Measurements from ENCODE around the gene APBA2. TPM values are rescaled to one million over a fixed set of nuclear protein-coding genes. Genes with fewer than 3 reads are reported as not detected.

The APBA2 gene
- total RNA-seq, 6 experiments from 2014 or later: 5.3 to 6.5 (median 6.1) TPM

DNA sequence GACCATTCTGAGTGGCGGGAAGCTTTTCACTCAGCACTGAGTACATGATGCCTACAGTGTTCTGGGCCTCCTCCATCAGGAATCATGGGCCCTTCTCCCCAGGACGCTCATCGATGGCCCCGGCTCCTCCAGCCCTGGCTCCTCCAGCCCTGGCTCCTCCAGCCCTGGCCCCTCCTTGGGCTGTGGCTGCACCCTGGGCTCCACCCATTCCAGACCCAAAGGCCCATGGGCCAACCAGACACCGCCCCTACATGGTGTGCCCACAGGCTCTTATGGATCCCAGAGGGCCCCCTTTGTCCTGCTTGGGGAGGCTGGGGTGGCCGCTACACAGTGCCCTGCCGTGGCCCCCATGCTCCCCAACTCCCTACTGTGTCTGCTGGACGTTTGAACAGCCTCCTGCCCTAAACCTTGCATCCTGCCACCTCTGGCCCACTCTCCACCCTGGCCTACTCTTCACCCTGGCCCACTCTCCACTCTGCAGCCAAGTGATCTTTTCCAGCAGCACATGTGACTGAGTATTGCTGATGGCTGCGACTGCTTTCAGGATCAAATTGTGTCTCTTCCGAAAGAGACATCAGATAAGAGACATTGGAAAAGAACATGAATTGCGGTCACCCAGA lies 57.9 kb downstream of the APBA2 start:
- H3K36me3 Mint-ChIP-seq (ENCODE audit: low read depth): 0 out of 2 replicates have a peak, but pooled peaks cover 8% of the 10 kb centered on the region
- no peaks in the 10 kb centered on the region for H3K4me1 Mint-ChIP-seq (ENCODE audit: low read depth)
- H3K9me3 Mint-ChIP-seq: peaks cover 18% of the 10 kb centered on the region
- no peak overlapping the region for H3K4me3 Mint-ChIP-seq
- peaks cover 5% of the 10 kb centered on the region; the same call in 1 of the 2 replicates for H3K27me3 Mint-ChIP-seq (ENCODE audit: insufficient read depth)
- DNase-seq: no peak
- H3K27ac Mint-ChIP-seq: no peak overlapping the region
- TF ChIP-seq, protein P1, sequence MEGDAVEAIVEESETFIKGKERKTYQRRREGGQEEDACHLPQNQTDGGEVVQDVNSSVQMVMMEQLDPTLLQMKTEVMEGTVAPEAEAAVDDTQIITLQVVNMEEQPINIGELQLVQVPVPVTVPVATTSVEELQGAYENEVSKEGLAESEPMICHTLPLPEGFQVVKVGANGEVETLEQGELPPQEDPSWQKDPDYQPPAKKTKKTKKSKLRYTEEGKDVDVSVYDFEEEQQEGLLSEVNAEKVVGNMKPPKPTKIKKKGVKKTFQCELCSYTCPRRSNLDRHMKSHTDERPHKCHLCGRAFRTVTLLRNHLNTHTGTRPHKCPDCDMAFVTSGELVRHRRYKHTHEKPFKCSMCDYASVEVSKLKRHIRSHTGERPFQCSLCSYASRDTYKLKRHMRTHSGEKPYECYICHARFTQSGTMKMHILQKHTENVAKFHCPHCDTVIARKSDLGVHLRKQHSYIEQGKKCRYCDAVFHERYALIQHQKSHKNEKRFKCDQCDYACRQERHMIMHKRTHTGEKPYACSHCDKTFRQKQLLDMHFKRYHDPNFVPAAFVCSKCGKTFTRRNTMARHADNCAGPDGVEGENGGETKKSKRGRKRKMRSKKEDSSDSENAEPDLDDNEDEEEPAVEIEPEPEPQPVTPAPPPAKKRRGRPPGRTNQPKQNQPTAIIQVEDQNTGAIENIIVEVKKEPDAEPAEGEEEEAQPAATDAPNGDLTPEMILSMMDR (IDR thresholded peaks at IDR 0.05): no peak

DNA sequence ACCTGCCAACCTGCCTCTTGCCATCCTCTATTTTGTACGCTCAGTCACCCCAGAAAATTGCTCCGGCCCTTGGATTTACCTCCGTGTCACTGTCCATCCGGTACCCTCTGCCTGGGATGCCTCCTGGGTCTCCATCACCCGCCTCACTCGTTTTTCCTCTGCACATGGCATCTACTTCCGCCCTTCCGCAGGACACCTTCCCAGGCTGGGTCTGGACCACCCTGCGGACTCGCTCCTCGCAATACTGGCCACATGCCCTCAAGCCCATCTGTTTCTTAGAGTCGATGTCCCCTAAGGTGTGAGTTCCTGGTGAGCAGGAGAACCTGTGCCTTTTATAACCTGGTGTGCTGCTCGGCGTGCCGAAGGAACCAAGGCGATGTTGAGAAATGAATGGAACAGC lies 58.5 kb downstream of the APBA2 start:
- H3K27ac Mint-ChIP-seq: no peak overlapping the region
- H3K4me1 Mint-ChIP-seq (ENCODE audit: low read depth): no peaks in the 10 kb centered on the region

GRCh38 chr15:28944696-28945300 lies 59.0 kb downstream of the APBA2 start:
- Mint-ChIP-seq H3K27ac (no peak overlapping the region), H3K36me3 (ENCODE audit: low read depth) (0 out of 2 replicates have a peak, but pooled peaks cover 8% of the 10 kb centered on the region), H3K4me1 (ENCODE audit: low read depth) (no peaks in the 10 kb centered on the region), H3K27me3 (ENCODE audit: insufficient read depth) (peaks cover 5% of the 10 kb centered on the region), H3K4me3 (no peak overlapping the region), H3K9me3 (peaks cover 23% of the 10 kb centered on the region)
- DNase-seq: no peak
- TF ChIP-seq, protein P1 (IDR thresholded peaks at IDR 0.05): no peak

More for the DNA sequence above, 58.5 kb downstream of the APBA2 start:
- TF ChIP-seq, protein P1 (IDR thresholded peaks at IDR 0.05): no peak
- DNase-seq: no peak
- Mint-ChIP-seq H3K4me3 (no peak overlapping the region), H3K9me3 (peaks cover 22% of the 10 kb centered on the region), H3K27me3 (ENCODE audit: insufficient read depth) (peaks cover 5% of the 10 kb centered on the region; the same call in 1 of the 2 replicates), H3K36me3 (ENCODE audit: low read depth) (0 out of 2 replicates have a peak, but pooled peaks cover 8% of the 10 kb centered on the region)

GRCh38 chr15:28945626-28946230 lies 60.0 kb downstream of the APBA2 start:
- TF ChIP-seq, protein P1 (IDR thresholded peaks at IDR 0.05): no peak
- Mint-ChIP-seq H3K27me3 (ENCODE audit: insufficient read depth) (peaks cover 5% of the 10 kb centered on the region), H3K27ac (no peak overlapping the region), H3K4me3 (no peak overlapping the region), H3K36me3 (ENCODE audit: low read depth) (0 out of 2 replicates have a peak, but pooled peaks cover 8% of the 10 kb centered on the region), H3K4me1 (ENCODE audit: low read depth) (no peaks in the 10 kb centered on the region), H3K9me3 (peaks cover 26% of the 10 kb centered on the region)
- no peak for DNase-seq

GRCh38 chr15:28946803-28947202 lies 61.0 kb downstream of the APBA2 start:
- TF ChIP-seq, protein P1 (IDR thresholded peaks at IDR 0.05): no peak
- Mint-ChIP-seq H3K4me1 (ENCODE audit: low read depth) (no peaks in the 10 kb centered on the region), H3K9me3 (peaks cover 22% of the 10 kb centered on the region), H3K4me3 (no peak overlapping the region), H3K36me3 (ENCODE audit: low read depth) (0 out of 2 replicates have a peak, but pooled peaks cover 8% of the 10 kb centered on the region), H3K27me3 (ENCODE audit: insufficient read depth) (peaks cover 5% of the 10 kb centered on the region), H3K27ac (no peak overlapping the region)
- no peak for DNase-seq
